Putamen (tissue), 1 donor: ENCODE results near the gene IL11RA.

Source experiments
- DNase-seq: peaks from one replicate; pipeline ENCODE4 v3.0.0-alpha.2; 2016; ENCODE audit warnings: low spot score

IL11RA gene

GRCh38 chr9:34687276-34688030 is 35.5 kb downstream of the IL11RA start:
- no peak for DNase-seq

DNA sequence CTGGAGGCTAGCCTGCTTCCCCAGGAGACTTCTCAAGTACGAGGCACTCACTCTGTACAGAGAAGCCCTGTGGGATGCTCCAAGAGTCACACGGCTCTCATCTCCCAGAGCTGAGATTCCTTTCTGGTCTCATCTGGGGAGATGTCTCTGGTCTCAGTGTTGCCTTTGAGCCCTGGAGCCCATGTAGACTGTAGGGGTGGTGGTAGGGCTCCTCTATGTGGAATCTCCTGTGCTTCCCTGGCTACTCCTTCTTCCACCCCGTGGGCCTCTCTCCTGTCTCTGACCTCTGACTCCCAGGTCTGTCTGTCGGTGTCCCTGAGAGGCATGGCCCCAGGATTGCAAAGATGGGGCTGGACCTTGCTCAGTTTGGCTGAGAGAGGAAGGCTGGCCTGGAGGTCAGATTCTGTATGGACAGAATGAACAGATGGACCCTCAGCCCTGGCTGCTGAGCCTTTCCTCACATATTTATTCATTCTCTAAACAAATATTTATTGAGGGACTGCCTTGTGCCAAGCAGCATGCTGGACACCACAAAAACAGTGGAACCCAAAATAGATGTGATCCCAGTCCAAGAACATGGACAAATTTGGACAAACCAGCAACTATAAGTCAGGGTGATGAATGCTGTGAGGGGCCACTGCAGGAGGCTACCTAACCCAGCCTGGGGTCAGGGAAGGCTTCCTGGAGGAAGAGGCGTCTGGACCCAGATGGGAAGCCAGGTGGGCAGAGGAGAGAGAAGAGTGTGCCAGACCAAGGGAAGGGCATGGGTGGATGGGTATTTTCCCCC is 36.5 kb downstream of the IL11RA start:
- no peak for DNase-seq

DNA sequence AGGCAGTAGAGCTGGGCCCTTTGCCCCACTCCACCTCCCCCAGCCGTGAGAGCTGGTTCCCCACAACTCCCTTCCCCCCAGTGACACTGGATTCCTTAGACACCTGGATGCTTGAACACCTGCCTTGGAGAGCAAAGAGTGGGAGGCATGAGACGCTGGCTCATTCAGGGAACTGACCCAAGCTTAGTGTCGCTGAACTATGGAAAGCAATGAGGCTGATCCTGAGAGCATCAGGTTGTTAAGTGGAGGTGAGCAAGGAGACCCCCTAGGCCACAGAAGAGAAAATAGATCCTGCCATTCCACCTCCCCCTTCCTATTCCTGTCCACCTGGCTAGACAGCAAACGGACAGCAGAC is 37.1 kb downstream of the IL11RA start:
- DNase-seq: no peak

GRCh38 chr9:34689512-34689911 is 37.5 kb downstream of the IL11RA start:
- DNase-seq: no peak

- DNase-seq: no peak
These were observed 39.3 kb downstream of the IL11RA start, which contains the start of gene CCL19 for GRCh38 chr9:34690983-34691935. Gene CCL19, minus strand, starts transcription at chr9:34691276. Its CDS starts 137 bp downstream, at chr9:34691139.

DNA sequence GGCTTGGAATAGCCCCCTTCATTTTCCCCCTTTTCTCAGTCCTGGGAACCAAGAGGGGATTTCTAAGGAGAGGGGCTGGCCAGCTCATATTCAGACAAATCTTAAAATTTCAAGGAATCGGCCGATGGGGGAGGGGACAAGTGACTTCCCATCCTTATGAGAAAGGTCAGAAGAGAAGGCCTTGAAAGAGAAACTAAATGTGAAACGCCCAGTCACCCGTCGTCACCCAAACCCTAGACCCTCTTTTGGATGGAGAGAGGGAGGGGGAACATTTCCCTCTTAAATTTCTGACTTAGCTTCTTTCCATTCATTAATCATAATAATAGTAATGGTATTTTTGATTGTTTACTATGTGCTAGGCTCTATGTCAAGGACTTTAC is 39.9 kb downstream of the IL11RA start:
- no peak for DNase-seq

DNA sequence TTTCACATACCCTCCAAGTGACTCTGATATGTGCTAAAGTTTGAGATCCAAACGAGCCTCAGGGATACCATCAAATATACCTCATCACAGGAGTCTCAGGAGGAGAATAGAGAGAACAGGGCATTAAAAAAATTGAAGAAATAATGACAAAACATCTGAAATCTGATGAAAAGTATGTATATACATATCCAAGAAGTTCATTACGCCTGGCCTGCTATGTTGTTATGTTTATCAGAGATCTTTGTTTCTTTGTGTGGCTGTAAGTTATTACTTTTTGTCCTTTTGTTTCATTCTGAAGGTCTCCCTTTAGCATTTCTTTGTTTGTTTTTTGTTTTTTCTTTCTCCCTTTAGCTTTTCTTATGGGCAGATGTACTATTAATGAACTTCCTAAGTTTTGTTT is 41.6 kb downstream of the IL11RA start:
- no peak for DNase-seq

DNA sequence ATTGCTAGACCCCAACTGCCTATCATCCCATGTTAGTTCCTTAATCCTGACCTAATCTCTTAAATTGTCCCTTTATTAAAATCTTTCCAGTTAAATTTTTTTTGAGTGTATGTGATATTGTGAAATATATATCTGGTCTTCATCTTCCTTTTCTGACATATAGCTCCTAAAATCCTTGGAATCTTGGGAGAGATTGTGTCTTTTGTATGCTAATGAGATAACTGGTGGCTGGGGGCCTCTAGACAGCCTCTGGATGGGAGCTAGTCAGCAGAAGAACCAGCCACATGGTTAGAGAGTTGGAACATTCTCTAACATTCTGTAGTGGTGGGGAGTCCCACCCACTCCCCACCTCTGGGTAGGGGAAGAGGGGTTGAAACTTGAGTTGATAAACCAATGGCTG is 42.8 kb downstream of the IL11RA start:
- no peak for DNase-seq

DNA sequence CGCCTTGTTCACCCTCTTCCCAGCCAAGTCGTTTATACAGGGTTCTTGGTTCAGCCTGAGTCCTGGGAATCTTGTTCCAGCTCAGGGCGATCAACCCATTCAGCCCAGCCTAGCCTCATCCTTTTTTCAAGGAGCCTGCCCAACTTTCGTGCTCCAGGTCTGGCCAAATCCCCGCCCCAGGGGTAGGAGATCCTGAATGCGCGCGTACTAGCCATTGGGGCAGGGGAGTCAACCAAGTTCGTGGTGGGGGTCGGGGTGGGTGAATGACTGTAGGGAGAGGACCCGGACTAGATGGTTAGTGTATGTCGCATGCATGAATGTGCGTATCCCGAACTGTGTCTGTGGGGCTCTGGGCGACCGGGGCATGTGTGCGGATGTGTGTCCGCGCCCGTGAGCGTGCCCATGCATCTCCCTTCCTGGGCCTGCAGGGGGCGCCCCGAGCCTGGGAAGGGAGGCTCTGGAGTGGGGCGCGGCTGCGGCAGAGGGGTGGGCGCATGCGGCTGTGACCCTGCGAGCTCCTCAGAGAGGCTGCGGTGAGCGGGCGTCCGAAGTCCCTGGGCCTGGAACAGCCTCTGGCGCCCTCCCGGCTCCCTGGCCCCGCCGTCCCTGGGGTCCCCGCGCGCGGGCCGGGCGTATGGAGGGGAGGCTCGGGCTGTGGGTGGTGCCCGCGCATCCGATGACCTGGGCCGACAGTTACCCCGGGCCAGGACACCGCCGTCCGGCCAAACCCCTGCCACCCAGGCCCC is 49.2 kb downstream of the IL11RA start:
- peak; percentile 69 for DNase-seq

DNA sequence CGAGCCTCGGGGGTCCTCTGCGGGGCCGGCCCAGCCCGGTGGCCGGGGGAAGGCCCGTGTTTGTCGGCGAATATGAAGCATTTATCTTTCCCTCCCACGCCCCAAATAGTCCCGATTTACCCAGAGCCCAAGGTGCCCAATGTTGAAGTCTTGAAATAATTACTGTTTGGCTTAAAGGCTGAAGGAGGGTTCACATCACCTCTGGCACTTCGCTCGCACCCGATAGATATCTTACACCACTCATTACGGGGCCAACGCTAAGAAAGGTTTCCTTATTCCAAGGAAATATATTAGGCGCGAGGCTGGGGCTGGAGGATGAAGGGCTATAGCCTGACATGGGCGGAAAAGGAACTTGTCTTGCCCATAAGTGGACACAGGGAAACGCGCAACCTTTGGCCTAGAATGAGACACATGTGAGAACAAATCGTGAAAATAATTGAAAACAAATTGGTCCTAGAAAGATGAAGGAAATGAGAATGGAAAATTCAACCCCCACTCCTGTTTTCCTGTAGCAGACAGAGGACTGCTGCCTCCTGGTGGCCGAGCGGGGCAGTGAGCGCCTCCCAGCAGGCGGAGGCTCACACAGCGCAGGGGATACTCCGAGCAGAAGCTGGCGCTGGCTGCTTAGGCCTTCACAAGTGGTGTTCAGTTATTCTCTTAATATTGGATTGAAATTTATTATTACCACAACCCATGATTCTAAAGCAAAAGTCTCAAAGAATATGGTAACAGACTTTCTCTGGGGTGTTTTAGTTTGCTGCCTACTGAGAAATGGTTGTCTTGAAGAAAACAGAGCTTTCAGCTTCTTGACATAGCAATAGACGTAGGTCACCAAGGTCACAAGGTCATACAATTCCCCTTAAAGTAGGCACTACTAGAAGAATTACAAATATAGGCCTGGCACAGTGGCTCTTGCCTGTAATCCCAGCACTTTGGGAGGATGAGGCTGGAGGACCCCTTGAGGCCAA is 50.1 kb downstream of the IL11RA start:
- DNase-seq: peak; percentile 73

DNA sequence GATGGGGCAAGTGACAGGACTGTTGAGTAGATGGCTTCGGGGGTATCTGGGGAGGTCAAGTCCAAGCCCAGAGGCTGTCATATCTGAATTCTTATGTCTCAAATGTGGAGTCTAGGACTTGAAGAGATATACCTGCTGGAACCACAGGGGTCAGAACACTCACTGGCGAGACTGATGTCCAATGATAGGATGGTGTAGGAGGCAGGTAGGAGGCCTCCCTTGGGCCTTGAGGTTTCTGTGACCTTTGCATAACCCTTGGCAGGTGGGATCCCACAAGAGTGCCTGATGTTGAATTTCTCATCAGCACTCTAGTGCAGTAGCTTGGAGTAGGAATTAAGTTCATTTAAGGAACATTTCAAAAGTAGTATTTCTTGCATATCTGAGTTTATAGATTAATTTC is 55.1 kb downstream of the IL11RA start:
- DNase-seq: no peak

DNA sequence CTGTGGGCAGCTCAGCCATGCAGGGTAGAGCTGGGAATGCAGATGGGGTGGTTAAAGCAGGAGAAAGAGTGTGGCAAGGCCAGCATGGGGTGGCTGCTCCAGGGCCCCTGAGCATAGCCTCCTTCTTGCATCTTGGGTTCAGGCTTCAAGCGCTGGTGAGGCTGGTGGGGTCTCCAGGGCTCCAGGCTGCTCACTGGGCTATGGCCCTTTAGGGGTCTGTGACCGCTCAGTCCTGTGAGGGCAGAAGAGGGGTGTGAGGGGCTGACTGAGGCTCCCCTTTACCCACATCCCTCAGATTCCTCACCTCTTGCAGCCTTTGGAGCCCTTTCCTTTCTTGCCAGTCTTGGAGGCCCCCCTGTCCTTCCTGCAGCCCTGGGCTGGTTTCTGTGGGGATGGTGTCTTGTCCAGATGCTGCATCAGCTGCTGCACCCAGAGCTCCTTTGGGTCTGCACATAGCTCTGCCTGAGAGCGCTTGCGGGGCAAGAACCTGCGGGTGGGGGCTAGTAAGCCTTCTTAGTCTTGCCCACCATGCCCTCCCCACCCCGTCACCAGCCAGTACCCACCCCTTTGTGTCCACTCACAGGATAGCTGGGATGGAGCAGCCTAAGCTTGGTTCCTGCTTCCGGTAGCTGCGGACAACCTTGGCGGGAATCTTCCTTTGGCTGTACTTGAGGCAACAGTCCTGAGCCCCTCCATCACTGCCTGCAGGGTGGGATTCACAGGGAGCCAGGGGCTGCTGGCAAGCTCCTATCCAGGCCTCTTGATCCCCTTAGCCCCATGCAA is 57.4 kb downstream of the IL11RA start:
- no peak for DNase-seq

DNA sequence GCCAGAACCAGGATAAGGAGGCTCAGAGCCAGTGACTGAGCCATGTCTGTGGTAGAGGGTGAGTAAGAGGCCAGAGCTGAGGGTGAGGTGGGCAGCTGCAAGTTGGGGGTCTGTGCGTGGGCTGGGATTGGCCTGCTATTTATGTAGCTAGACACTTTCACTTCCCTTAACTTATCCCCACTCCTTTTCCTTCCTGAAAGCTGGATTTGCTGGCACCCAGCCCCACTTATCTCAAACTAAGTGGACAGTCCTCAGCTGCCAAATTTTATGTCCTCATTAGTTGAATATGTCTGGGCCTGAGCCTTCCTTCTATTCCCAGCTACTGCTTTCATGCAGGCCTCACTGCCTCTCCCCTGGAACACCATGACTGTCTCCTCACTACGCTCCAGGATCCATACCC is 58.0 kb downstream of the IL11RA start, which contains the start of gene CCL21:
Gene CCL21 (minus strand): TSS at position 114 of the 400 bp plus-strand sequence. CDS start 70 bp downstream, at position 44.
- DNase-seq: no peak
